Ovary (tissue), 9 donors: ENCODE measurements around the gene NDFIP2. TPM values are rescaled to one million over a fixed set of nuclear protein-coding genes. Genes with fewer than 3 reads are reported as not detected.

Source experiments
- DNase-seq, 5 donors: peaks; one replicate each; pipeline ENCODE4 v3.0.0-alpha.2; 2019 to 2020
- H3K27ac ChIP-seq, 2 donors: fragments of 200-600 bp; one replicate each; pipeline versions ENCODE4 v1.5.1 to v1.8.0; 2019 to 2022
- H3K27me3 ChIP-seq: fragments of 200-600 bp; one replicate; pipeline ENCODE4 v1.8.0; 2022
- H3K36me3 ChIP-seq: fragments of 200-600 bp; sonication (generic); one replicate; pipeline ENCODE4 v1.5.1; 2019
- H3K4me1 ChIP-seq: one replicate; pipeline ENCODE4 v1.8.1; 2013; ENCODE audit warnings: mild to moderate bottlenecking, moderate library complexity; ENCODE audit not compliant: insufficient read depth
- H3K4me3 ChIP-seq: fragments of 200-600 bp; sonication (generic); one replicate; pipeline ENCODE4 v1.5.1; 2017
- H3K9me3 ChIP-seq, 2 donors: fragments of 200-600 bp in 1 of 2; sonication (generic) in 1 of 2; one replicate each; pipeline versions ENCODE4 v1.5.1 to v1.8.1; 2013 to 2019; ENCODE audit warnings: mild to moderate bottlenecking in 1 of 2, moderate library complexity in 1 of 2
- CTCF ChIP-seq, 3 donors: fragments of 450-650 bp in 2 of 3; fragments of 200-600 bp in 1 of 3; IDR thresholded peaks; one replicate each; pipeline versions ENCODE4 v1.5.1 to v1.8.0; 2016 to 2022; ENCODE audit warnings: antibody characterized with exemption in 3 of 3, mild to moderate bottlenecking in 1 of 3
- EP300 ChIP-seq: sonication (generic); formaldehyde crosslinking; IDR thresholded peaks from one replicate; pipeline ENCODE4 v1.6.1; 2017; ENCODE audit warnings: antibody characterized with exemption
- POLR2A ChIP-seq: fragments of 450-650 bp; IDR thresholded peaks from one replicate; pipeline ENCODE4 v1.6.1; 2017; ENCODE audit warnings: antibody characterized with exemption, mild to moderate bottlenecking, moderate library complexity
- WGBS, 3 donors: extraction: QIAGEN DNeasy Blood & Tissue Kit in 1 of 3; methylation state at CpG; one replicate each; pipeline versions ENCODE4 v1.1.5 to v1.1.7; 2013 to 2017; 5-methylcytosine and 5-hydroxymethylcytosine counted together
- intact Hi-C, 4 donors: fragments of 100-400 bp; cut with DNase I; formaldehyde crosslinking; loops; one replicate each; pipeline versions ENCODE4 v1.11.0 to v1.15.1; 2022 to 2023
- polyA plus RNA-seq, 2 donors: library from polyadenylated mRNA; stranded (reverse); fragments of 200-250 nt in 1 of 2; fragments of 350-450 nt in 1 of 2; fragmentation: Illumina TruSeq in 1 of 2; extraction: RNeasy Lipid Tissue Mini Kit (QIAGEN cat#74804) in 1 of 2; gene quantifications; one replicate each; pipeline ENCODE4 v1.2.3, GENCODE V29; 2013 to 2014
- total RNA-seq, 7 donors: library from RNA; depleted of rRNA in 2 of 7; stranded (reverse); fragments of >200 nt in 2 of 7; fragmentation: NEBNext Ultra II Directional in 3 of 7; extraction: Animal tissue kit (Norgen Biotek cat#: 25700) in 3 of 7; gene quantifications; one replicate each; pipeline versions ENCODE4 v1.1.0 to v1.2.4, GENCODE V29; 2016 to 2023
- donor health status: DM: no; HTN: no; CAD: no; lungs with moderate emphysema.
- donor health status: DM: no; HTN: no; CAD: no.
- donor health status: Bipolar disorder and iron deficiency.
- donor health status: DM: yes; HTN: yes; CAD: no.
- donor health status: DM: no; HTN: no; CAD: no.
- donor health status: DM: yes; HTN: yes; CAD: no.

NDFIP2 gene
- total and polyA plus RNA-seq, 9 donors: 5.9 to 20.4 (median 15.5) TPM

- Histone ChIP-seq H3K27ac (no peak overlapping the region), H3K27me3 (no peaks in the 10 kb centered on the region), H3K36me3 (no peaks in the 10 kb centered on the region), H3K4me1 (no peaks in the 10 kb centered on the region), H3K4me3 (no peak overlapping the region), H3K9me3 (no peaks in the 10 kb centered on the region)
- intact Hi-C loops: no loop called here
- no peak for DNase-seq
- 59 to 71% (median 69%) methylated on average over 1 of the region's 1 CpG for WGBS, 3 donors
- TF ChIP-seq CTCF (IDR thresholded peaks at IDR 0.05) (no peak), POLR2A (no peak), EP300 (no peak)
Observed at GRCh38 chr13:79448413-79448812, 32.5 kb upstream of the NDFIP2 start.

GRCh38 chr13:79450110-79450509 lies 30.8 kb upstream of the NDFIP2 start:
- Histone ChIP-seq H3K4me3 (no peak overlapping the region), H3K27me3 (no peaks in the 10 kb centered on the region), H3K27ac (no peak overlapping the region), H3K9me3 (no peaks in the 10 kb centered on the region), H3K4me1 (no peaks in the 10 kb centered on the region), H3K36me3 (no peaks in the 10 kb centered on the region)
- no peak for DNase-seq
- whole genome bisulfite sequencing, 3 donors: 86 to 92% (median 92%) methylated on average over 4 of the region's 4 CpGs
- TF ChIP-seq POLR2A (no peak), EP300 (no peak), CTCF (IDR thresholded peaks at IDR 0.05) (no peak)
- intact Hi-C loops: no loop called here

- no peak overlapping the region for H3K4me3 ChIP-seq
- H3K27ac ChIP-seq: no peak overlapping the region
- DNase-seq: no peak
- 35 to 39% (median 38%) methylated on average over 3 of the region's 3 CpGs for WGBS, 3 donors
- TF ChIP-seq CTCF (IDR thresholded peaks at IDR 0.05) (no peak), POLR2A (no peak), EP300 (no peak)
- no peaks in the 10 kb centered on the region for H3K36me3 ChIP-seq
- H3K4me1 ChIP-seq: no peaks in the 10 kb centered on the region
- no peaks in the 10 kb centered on the region for H3K9me3 ChIP-seq
- intact Hi-C loops: no loop called here
- no peaks in the 10 kb centered on the region for H3K27me3 ChIP-seq
Observed at GRCh38 chr13:79451500-79451962, 29.4 kb upstream of the NDFIP2 start.

GRCh38 chr13:79452239-79452913 lies 28.6 kb upstream of the NDFIP2 start:
- no peaks in the 10 kb centered on the region for H3K9me3 ChIP-seq
- TF ChIP-seq CTCF (IDR thresholded peaks at IDR 0.05) (no peak), EP300 (no peak), POLR2A (no peak)
- H3K27me3 ChIP-seq: no peaks in the 10 kb centered on the region
- H3K4me1 ChIP-seq: no peaks in the 10 kb centered on the region
- no peaks in the 10 kb centered on the region for H3K36me3 ChIP-seq
- 27 to 41% (median 38%) methylated on average over 3 of the region's 3 CpGs for WGBS, 3 donors
- intact Hi-C loops: no loop called here
- no peak overlapping the region for H3K4me3 ChIP-seq
- H3K27ac ChIP-seq: no peak overlapping the region
- no peak for DNase-seq
